Stimulated activated naive CD4-positive, alpha-beta T cell treated with Interleukin-2 at 50 U/mL for 16 hours (primary cell): ENCODE data around the gene TYMS.
A peak's percentile ranks its signal among the peaks of the same experiment; 100 is the strongest.
"Not testable (repeated sequence)": the region's sequence is repeated elsewhere in the genome, so short reads cannot be mapped to it uniquely, and the experiment has no call there.

Experiments
- DNase-seq: peaks from one replicate; lab custom pipeline; 2025; lab: John Stamatoyannopoulos, UW

Gene TYMS

GRCh38 chr18:678482-679182 lies 21.2 kb downstream of the TYMS start:
- DNase-seq: no peak

DNA sequence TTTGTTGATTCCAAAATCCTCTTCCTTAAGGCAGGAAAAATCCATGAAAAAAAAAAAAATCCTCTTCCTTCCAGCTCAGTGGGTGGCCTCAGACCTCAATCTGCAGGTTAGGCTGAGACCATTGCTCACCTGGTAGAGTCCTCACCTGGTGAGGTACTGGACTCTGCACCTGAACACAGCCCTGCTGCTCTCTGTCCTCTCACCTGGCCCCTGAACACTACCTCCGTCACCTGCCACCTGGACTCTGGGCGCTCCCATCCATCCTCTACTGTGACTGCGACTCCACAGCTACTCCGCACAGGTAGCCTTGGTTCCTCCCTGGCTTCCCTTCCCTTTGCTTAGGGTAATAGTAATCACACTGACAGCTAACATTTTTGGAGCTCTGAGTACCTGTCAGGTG lies 22.1 kb downstream of the TYMS start:
- DNase-seq: no peak

GRCh38 chr18:680392-680791 lies 22.9 kb downstream of the TYMS start:
- DNase-seq: no peak

DNA sequence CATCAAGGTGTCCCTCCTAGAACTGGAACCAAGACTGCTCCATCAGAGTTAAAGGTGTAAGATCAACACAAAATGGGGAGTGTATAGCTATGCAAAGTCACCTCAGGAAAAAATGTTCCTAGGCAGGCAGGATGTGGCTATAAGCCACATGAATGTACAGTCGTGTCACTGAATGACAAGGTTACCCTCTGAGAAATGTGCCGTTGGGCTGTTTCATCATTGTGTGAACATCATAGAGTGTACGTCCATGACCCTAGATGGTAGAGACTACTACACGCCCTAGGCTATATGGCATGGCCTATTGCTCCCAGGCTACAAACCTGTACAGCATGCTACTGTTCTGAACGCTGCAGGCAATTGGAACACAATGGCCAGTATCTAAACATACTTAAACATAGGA lies 24.5 kb downstream of the TYMS start:
- no peak for DNase-seq

DNA sequence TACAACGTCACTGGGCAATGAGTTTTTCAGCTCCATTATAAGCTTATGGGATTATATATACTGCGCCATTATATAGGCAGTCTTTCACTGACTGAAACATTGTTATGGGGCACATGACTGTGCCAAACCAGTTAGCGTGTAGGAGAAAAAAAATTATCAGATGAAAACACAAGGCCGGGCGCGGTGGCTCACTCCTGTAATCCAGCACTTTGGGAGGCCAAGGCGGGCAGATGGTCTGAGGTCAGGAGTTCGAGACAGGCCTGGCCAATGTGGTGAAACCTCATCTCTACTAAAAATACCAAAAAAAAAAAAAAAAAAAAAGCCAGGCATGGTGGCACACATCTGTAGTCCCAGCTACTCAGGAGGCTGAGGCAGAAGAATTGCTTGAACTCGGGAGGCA lies 25.0 kb downstream of the TYMS start:
- DNase-seq: not testable (repeated sequence)

GRCh38 chr18:682833-683232 lies 25.4 kb downstream of the TYMS start:
- no peak for DNase-seq

GRCh38 chr18:683531-683930 lies 26.1 kb downstream of the TYMS start:
- no peak for DNase-seq

- DNase-seq: no peak
Measured at GRCh38 chr18:685438-685837, 28.0 kb downstream of the TYMS start.

GRCh38 chr18:686339-687111 lies 29.1 kb downstream of the TYMS start:
- DNase-seq: no peak

DNA sequence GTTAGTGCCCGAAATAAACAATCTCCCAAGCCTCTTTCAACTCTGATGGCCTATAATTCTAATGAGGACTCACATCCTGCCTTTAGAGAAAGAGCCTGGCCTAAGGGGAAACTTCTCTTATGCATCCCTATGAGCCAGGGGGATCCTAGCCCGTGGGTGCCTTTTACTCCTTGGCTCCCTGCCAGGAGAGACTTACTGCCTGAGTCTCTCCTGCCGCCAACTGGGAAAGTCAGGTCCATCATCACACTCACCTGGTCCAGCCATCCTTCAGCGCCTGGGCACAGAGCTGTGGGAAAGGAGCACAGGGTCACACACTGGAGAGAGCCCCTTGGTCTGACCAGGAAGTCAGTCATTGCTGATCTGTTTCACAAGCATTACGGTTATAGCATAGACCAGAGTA lies 30.9 kb downstream of the TYMS start:
- no peak for DNase-seq

DNA sequence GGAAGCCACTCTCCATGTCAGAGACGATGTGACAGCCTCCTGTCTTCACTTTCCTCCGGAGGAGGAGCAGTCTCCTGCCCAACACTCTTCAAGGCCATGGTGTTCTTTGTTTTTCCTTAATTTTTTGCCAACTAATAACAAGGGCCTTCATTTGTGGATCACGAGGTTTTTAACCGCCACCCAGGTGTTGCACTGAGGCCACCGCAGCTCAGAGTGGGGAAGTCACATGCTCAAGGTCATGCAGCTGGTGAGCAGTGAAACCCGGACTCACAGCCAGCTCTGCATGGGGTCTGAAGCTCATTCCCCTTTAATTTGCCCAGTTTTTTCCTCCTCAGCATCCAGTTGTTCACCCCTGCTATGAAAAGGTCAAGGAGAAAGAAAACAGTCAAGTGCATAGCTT lies 35.4 kb downstream of the TYMS start:
- no peak for DNase-seq

DNA sequence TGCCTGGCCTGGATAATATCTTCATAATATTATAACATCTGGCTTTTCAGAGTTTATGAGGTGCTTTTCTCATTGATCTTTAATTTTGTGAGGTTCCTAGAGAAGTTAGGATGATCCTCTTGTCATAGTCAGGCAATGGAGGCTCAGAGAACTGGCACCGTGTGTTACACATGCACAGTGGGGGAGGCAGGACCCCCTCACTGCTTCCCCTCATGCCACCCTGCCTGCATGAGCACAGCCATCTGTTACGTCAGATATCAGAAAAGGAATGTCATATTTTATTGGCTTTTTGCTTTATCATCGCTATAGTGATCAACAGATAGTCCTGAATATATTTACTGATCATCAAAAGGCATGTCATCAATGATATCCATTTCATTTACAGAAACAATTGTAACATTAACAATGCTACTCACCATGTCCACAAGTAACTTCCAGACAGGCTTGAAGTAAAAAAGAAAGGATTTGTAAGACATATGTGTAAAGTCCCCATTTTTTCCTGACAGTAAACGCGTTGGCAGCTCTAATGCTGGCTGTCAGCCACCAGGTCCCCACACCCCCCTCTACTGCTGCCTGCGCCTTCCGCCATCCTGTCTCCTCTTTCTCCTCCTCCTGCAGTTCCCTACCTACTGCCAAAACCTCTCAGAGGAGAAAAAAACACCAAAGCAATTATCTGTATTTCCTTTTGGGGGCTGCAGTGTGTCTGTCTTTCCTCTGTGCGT lies 36.2 kb downstream of the TYMS start:
- no peak for DNase-seq

DNA sequence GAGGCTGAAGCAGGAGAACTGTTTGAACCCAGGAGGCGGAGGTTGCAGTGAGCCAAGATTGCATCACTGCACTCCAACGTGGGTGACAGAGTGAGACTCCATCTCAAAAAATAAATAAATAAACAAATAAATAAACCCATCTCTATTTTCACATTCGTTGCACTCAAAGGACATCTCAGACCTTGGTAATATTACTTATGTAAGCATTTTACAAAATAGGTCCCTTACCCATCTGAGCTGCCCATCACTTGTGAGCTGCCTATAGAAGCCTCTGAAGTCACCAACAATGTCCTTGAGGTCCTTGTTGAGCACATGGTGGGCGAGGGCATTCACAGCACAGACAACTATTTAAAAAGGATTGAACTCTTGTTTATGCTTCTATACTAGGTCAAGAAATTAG lies 39.6 kb downstream of the TYMS start:
- DNase-seq: no peak

DNA sequence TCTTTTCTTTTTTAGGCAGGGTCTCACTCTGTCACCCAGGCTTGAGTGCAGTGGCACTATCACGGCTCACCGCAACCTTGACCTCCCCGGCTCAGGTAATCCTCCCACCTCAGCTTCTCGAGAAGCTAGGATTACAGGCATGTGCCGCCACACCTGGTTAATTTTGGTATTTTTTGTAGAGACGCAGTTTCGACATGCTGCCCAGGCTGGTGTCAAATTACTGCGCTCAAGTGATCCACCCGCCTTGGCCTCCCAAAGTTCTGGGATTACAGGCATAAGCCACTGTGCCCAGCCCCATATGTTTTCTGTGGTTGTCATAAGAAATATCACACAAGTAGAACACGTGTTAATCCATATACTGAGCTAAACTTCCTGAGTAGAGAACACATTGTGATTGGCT lies 40.3 kb downstream of the TYMS start:
- DNase-seq: no peak

DNA sequence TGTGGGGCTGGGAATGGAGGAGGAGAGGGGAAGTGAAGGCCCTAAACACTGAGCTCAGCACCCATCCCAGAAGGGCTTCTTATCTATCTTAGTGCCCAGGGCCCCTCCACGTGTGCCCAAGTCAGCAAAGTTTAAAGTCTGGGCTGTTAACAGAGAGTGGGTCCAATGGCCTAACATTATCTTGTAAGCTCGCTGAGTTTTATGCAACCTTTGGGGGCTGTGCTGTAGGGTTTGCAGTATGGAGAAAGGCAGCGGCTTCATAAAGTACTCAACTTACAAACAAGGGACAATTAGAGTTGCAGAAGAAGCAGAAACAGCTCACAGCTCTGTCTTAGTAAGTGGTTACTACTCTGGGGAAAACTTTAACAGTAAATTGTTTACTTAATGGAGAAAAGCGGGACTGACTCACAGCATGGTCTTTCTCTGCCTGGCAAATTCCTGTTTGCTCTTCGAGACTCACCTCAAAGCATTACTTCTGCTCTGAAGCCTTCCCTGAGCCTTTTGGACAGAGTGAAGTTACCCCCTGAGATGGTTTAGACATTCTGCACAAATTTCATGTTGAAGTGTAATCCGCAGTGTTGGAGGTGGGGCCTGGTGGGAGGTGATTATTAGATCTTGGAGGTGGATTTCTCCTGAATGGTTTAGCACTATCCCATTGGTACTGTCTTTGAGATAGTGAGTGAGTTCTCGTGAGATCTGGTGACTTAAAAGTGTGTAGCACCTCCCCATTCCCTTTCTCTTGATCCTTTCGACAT lies 45.9 kb downstream of the TYMS start:
- no peak for DNase-seq

DNA sequence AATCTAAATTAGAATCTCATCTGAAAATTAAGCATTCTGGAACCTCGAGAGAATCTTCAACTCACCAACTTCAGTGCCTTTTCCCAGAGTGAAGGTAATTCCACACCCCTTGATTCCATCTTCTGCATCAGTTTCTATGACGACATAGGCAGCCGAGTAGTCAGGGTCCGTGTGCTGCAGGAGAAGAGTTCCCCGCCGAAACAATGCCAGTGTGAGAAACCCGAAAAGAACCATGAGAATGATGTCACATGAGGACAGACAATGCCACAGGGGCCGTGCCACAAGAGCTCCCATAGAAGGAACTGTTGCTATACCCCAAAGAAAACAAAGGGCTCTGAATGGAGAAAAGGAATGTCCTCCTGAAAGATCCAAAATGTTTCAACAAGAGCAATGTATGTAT lies 49.0 kb downstream of the TYMS start:
- no peak for DNase-seq

- DNase-seq: no peak
Measured at GRCh38 chr18:708096-708495, 50.6 kb downstream of the TYMS start.

DNA sequence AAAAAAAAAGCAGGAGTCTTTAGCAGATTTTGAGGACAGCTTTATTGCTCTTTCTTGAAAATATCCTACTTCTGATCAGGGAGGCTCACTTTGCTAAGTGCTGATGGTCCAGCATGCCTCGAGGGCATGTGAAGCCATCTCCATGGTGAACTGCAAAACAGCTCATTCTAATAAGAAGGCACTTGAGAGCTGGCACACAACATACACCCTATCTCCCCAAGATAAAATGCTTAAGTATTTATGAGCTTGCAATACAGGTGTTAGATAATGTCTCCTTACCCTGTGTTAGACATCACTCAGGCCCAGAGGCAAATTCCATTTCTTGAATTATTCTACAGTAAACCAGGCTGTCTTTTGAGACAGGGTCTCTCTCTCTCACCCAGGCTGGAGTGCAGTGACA lies 52.3 kb downstream of the TYMS start:
- DNase-seq: no peak

GRCh38 chr18:710418-711300 lies 53.2 kb downstream of the TYMS start:
- no peak for DNase-seq

GRCh38 chr18:711310-711656 lies 53.8 kb downstream of the TYMS start:
- DNase-seq: no peak

DNA sequence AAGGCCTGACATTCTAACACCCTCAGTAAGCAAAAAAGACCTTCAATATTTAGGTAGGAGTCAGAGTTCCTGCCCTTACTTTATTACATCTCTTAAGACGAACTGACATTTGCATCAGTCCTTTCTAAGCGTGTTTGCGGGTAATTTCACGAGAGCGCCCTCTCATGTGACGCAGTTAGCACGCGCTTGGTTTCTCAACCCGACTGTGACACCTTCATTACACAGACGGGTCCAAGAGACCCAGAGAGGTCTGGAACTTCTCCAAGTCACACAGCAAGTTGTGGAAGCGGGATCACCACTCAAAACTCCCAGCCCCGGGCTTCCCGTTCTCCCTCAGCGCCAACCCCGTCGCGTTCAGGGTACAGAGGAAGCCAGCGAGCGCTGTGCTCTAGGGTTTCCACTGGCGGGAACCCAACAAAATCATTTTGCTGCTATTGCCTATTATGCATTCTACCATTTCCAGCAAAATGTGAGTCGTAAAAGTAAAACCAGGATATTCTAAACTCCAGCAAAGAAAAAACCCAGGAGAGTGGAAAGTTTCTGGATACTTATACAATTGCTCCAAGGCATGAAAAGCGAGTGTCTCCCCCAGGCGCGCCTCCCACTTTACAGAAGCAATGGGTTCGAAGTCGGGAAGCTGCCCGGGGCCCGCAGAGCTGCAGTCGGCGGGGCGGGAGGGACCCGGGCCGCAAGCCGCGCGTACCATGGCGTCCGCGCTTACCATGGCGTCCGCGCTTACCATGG lies 54.4 kb downstream of the TYMS start:
- DNase-seq: peak; percentile 66
